ENCODE results near the gene KRI1. TPM values are rescaled to one million over a fixed set of nuclear protein-coding genes. Genes with fewer than 3 reads are reported as not detected.

KRI1 gene
- total RNA-seq, 4 donors from 2014 or later = 16.0 to 28.0 (median 20.1) TPM

DNA sequence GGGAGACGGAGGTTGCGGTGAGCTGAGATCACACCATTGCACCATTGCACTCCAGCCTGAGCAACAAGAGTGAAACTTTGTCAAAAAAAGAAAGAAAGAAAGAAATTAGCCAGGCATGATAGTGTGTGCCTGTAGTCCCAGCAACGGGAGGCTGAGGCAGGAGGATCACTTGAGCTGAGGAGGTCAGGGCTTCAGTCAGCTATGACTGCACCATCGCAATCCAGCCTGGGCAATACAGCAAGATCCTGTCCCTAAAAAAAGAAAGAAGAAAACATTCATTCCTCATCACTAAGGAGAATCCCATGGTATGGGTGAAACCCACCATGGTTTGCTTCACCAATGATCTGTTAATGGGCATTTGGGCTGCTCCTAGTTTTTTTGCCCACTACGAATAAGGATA is 34.3 kb upstream of the KRI1 start:
- H3K4me1 ChIP-seq = peaks cover 0 to 29% (median 14%) of the 10 kb centered on the region in 3 donors
- 83 to 100% methylated on average over 1 to 3 of the region's 5 CpGs for WGBS, 2 donors (ENCODE audit: low coverage in 1 of 2)
- ATAC-seq = no peak

DNA sequence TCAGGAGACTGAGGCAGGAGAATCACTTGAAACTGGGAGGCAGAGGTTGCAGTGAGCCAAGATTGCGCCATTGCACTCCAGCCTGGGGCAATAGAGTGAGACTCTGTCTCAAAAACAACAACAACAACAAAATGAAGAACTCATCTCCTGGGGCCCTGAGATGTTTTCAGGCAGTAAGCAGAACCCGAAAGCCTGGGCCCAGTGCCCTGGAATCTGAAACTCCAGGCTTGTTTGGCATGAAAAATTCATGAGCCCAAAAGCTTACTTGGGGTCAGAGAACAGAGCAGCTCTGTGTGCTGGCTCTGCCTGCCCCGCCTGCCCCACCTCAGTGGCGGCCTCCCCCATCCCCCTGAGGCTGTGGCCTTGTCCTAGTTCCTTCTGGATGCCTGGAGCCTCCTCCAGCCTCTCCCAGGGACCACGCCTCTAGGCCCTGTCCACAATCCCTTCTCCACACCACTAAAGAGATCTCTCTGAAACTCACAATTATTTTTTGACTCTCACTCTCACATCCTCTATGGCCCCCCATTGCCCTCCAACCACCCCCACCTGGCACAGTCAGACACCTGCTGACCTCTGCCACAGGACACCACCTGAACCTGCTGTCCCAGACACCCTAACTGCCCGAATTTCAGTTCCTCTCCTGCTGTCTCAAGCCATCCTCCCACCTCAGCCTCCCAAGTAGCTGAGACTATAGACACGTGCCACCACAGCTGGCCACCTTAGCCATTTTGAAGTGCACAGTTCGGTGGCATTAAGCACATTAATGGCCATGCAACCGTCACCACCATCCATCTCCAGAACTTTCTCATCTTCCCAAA is 28.2 kb upstream of the KRI1 start:
- TF ChIP-seq EP300 (IDR thresholded peaks at IDR 0.05) (no peak), POLR2A (IDR thresholded peaks at IDR 0.05) (no peak), POLR2AphosphoS5 (IDR thresholded peaks at IDR 0.05) (no peak)
- TF ChIP-seq, protein P1, sequence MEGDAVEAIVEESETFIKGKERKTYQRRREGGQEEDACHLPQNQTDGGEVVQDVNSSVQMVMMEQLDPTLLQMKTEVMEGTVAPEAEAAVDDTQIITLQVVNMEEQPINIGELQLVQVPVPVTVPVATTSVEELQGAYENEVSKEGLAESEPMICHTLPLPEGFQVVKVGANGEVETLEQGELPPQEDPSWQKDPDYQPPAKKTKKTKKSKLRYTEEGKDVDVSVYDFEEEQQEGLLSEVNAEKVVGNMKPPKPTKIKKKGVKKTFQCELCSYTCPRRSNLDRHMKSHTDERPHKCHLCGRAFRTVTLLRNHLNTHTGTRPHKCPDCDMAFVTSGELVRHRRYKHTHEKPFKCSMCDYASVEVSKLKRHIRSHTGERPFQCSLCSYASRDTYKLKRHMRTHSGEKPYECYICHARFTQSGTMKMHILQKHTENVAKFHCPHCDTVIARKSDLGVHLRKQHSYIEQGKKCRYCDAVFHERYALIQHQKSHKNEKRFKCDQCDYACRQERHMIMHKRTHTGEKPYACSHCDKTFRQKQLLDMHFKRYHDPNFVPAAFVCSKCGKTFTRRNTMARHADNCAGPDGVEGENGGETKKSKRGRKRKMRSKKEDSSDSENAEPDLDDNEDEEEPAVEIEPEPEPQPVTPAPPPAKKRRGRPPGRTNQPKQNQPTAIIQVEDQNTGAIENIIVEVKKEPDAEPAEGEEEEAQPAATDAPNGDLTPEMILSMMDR (IDR thresholded peaks at IDR 0.05) = no peak
- peak; percentile 61 for ATAC-seq

More for the DNA sequence above, 34.3 kb upstream of the KRI1 start:
- Histone ChIP-seq H3K9me3 (no peaks in the 10 kb centered on the region), H3K27ac (no peak overlapping the region), H3K36me3 (no peaks in the 10 kb centered on the region), H3K27me3 (peaks cover 20% of the 10 kb centered on the region), H3K4me3 (no peak overlapping the region)
- no peak for TF ChIP-seq POLR2AphosphoS5 (IDR thresholded peaks at IDR 0.05)
- TF ChIP-seq, protein P1 (IDR thresholded peaks at IDR 0.05) = no peak
- TF ChIP-seq POLR2A (IDR thresholded peaks at IDR 0.05) = no peak
- TF ChIP-seq EP300 (IDR thresholded peaks at IDR 0.05) = no peak

DNA sequence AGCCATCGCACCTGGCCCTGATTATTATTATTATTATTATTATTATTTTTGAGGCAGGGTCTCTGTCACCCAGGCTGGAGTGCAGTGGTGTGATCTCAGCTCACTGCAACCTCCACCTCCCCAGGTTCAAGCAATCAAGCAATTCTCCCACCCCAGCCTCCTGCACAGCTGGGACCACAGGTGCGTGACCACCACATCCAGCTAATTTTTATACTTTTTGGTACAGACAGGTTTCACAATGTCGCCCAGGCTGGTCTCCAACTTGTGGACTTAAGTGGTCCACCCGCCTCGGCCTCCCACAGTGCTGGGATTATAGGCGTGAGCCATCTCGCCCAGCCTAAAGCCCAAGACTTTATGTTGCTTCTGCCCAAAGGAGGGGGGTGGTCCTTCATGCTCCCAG is 27.3 kb upstream of the KRI1 start:
- TF ChIP-seq POLR2A (IDR thresholded peaks at IDR 0.05) (no peak), POLR2AphosphoS5 (IDR thresholded peaks at IDR 0.05) (no peak), EP300 (IDR thresholded peaks at IDR 0.05) (no peak)
- TF ChIP-seq, protein P1 (IDR thresholded peaks at IDR 0.05) = no peak
- Histone ChIP-seq H3K4me3 (no peak overlapping the region), H3K9me3 (no peaks in the 10 kb centered on the region), H3K36me3 (no peaks in the 10 kb centered on the region), H3K4me1 (peaks cover 0 to 11% (median 0%) of the 10 kb centered on the region in 3 donors), H3K27me3 (peaks cover 61% of the 10 kb centered on the region), H3K27ac (peak overlapping the region in 2 of 4 donors; percentile 48 to 49)
- 93 to 100% methylated on average over 2 to 3 of the region's 7 CpGs for WGBS, 2 donors (ENCODE audit: low coverage in 1 of 2)
- no peak for ATAC-seq

More for the DNA sequence above, 28.2 kb upstream of the KRI1 start:
- peaks cover 55% of the 10 kb centered on the region for H3K27me3 ChIP-seq
- H3K4me1 ChIP-seq = peaks cover 0 to 11% (median 0%) of the 10 kb centered on the region in 3 donors
- no peaks in the 10 kb centered on the region for H3K9me3 ChIP-seq
- H3K36me3 ChIP-seq = no peaks in the 10 kb centered on the region
- H3K4me3 ChIP-seq = no peak overlapping the region
- WGBS, 2 donors (ENCODE audit: low coverage in 1 of 2) = 71 to 83% methylated on average over 4 to 9 of the region's 9 CpGs
- peak overlapping the region in 3 of 4 donors; percentile 17 to 49 (median 48) for H3K27ac ChIP-seq

DNA sequence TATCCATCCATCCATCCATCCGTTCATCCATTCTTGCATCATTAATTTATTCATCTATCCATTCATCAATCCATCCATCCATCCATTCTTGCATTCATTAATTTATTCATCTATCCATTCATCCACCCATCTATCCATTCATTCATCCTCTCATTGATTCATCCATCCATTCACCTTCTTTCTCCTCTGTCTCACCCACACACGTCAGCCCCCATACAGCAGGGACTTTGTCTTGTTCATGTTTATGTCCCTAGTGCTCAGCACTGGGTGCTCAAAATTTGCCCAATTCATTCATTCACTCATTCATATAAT is 22.0 kb upstream of the KRI1 start:
- Histone ChIP-seq H3K4me1 (no peaks in the 10 kb centered on the region), H3K27me3 (peaks cover 65% of the 10 kb centered on the region), H3K36me3 (no peaks in the 10 kb centered on the region), H3K4me3 (no peak overlapping the region), H3K27ac (no peak overlapping the region), H3K9me3 (no peaks in the 10 kb centered on the region)
- WGBS, 2 donors (ENCODE audit: low coverage in 1 of 2) = 71 to 88% methylated on average over 2 of the region's 2 CpGs
- TF ChIP-seq POLR2AphosphoS5 (IDR thresholded peaks at IDR 0.05) = no peak
- TF ChIP-seq POLR2A (IDR thresholded peaks at IDR 0.05) = no peak
- TF ChIP-seq, protein P1 (IDR thresholded peaks at IDR 0.05) = no peak
- no peak for TF ChIP-seq EP300 (IDR thresholded peaks at IDR 0.05)
- ATAC-seq = no peak

All from gastroesophageal sphincter (tissue), 4 donors.